Retinal pigment epithelial cell (primary cell): Measurements from ENCODE around the gene STARD10.
"Not testable (repeated sequence)": the region's sequence is repeated elsewhere in the genome, so short reads cannot be mapped to it uniquely, and the experiment has no call there.

Source experiments
- DNase-seq: peaks from one replicate; pipeline ENCODE4 v3.0.0-alpha.2; 2010; ENCODE audit warnings: low read depth
- H3K4me3 ChIP-seq: 2 replicates; pipeline ENCODE4 v1.5.1; 2011; ENCODE audit warnings: mild to moderate bottlenecking, low read length, control low read depth, moderate library complexity
- CTCF ChIP-seq: conservative IDR thresholded peaks from 2 replicates; pipeline ENCODE4 v1.5.1; 2011; ENCODE audit warnings: low read depth, low read length, control low read depth, inconsistent platforms

The STARD10 gene

GRCh38 chr11:72805216-72805615 lies 11.4 kb upstream of the STARD10 start:
- DNase-seq = no peak
- TF ChIP-seq CTCF = no peak
- no peak overlapping the region for H3K4me3 ChIP-seq

- no peak overlapping the region for H3K4me3 ChIP-seq
- no peak for DNase-seq
Measured at GRCh38 chr11:72802822-72803221, 9.0 kb upstream of the STARD10 start.

GRCh38 chr11:72799441-72799840 lies 5.6 kb upstream of the STARD10 start:
- TF ChIP-seq CTCF = no peak
- DNase-seq = no peak
- H3K4me3 ChIP-seq = no peak overlapping the region

More at GRCh38 chr11:72802822-72803221, 9.0 kb upstream of the STARD10 start:
- no peak for TF ChIP-seq CTCF

GRCh38 chr11:72798361-72798760 lies 4.5 kb upstream of the STARD10 start:
- TF ChIP-seq CTCF = no peak
- no peak for DNase-seq
- no peak overlapping the region for H3K4me3 ChIP-seq

GRCh38 chr11:72793076-72793424 lies 797 bp downstream of the STARD10 start:
- peak overlapping the region; percentile 26 for H3K4me3 ChIP-seq
- no peak for DNase-seq
- TF ChIP-seq CTCF = no peak

GRCh38 chr11:72792437-72793021 lies 1.3 kb downstream of the STARD10 start:
- TF ChIP-seq CTCF = no peak
- H3K4me3 ChIP-seq = peak overlapping the region; percentile 26
- DNase-seq = no peak

GRCh38 chr11:72791228-72791627 lies 2.6 kb downstream of the STARD10 start:
- H3K4me3 ChIP-seq, DNase-seq: not testable (repeated sequence)

GRCh38 chr11:72789493-72790131 lies 4.2 kb downstream of the STARD10 start:
- no peak for TF ChIP-seq CTCF
- H3K4me3 ChIP-seq = no peak overlapping the region
- DNase-seq = no peak
